A673 (cell line): ENCODE results near the gene LBR.

ENCODE experiments used
- CTCF ChIP-seq: fragments of 300-800, 200-600 bp; sonication (generic); conservative IDR thresholded peaks from 2 replicates; pipeline ENCODE4 v1.5.1; 2017; ENCODE audit warnings: low read depth, mild to moderate bottlenecking, antibody characterized with exemption, low read length, moderate library complexity, mixed read lengths
- EZH2 ChIP-seq: fragments of 200-600 bp; sonication (generic); IDR thresholded peaks from 2 replicates; pipeline ENCODE4 v1.6.1; 2017; ENCODE audit warnings: borderline replicate concordance, low read depth, mild to moderate bottlenecking, mixed read lengths, antibody characterized with exemption, low read length; ENCODE audit not compliant: poor library complexity, severe bottlenecking

- TF ChIP-seq CTCF = no peak
- no peak for TF ChIP-seq EZH2
Measured at GRCh38 chr1:225474439-225474985, 46.7 kb upstream of the LBR start.
